Astrocyte (in vitro differentiated cells and primary cell): Measurements from ENCODE around the gene MAPKAP1. TPM values are rescaled to one million over a fixed set of nuclear protein-coding genes. Genes with fewer than 3 reads are reported as not detected.
A peak's percentile ranks its signal among the peaks of the same experiment; 100 is the strongest.

Experiments
- DNase-seq: peaks from one replicate; pipeline ENCODE4 v3.0.0-alpha.2; 2010; ENCODE audit warnings: low read depth
- FAIRE-seq: peaks from 2 replicates; lab custom pipeline; 2011; peaks lifted over from hg19 to GRCh38; lab: Jason Lieb, UNC
- H2AFZ ChIP-seq: 2 replicates; pipeline ENCODE4 v1.6.0; 2012; ENCODE audit warnings: low read depth, low read length, inconsistent platforms
- H3K27ac ChIP-seq: 2 replicates; pipeline ENCODE4 v1.5.1; 2011; ENCODE audit warnings: low read depth, low read length, inconsistent platforms
- H3K27me3 ChIP-seq: 2 replicates; pipeline ENCODE4 v1.6.0; 2011; ENCODE audit warnings: low read length, inconsistent platforms; ENCODE audit not compliant: insufficient read depth
- H3K36me3 ChIP-seq: 2 replicates; pipeline ENCODE4 v1.5.1; 2011; ENCODE audit warnings: low read length, inconsistent platforms; ENCODE audit not compliant: insufficient read depth
- H3K4me1 ChIP-seq: 2 replicates; pipeline ENCODE4 v1.5.1; 2011; ENCODE audit warnings: low read length, inconsistent platforms; ENCODE audit not compliant: insufficient read depth
- H3K4me2 ChIP-seq: 2 replicates; pipeline ENCODE4 v1.6.0; 2012; ENCODE audit warnings: low read length, inconsistent platforms
- H3K4me3 ChIP-seq: 2 replicates; pipeline ENCODE4 v1.5.1; 2011; ENCODE audit warnings: low read depth, mild to moderate bottlenecking, low read length, inconsistent platforms; ENCODE audit not compliant: insufficient read depth
- H3K79me2 ChIP-seq: 2 replicates; pipeline ENCODE4 v1.6.0; 2012; ENCODE audit warnings: mild to moderate bottlenecking, low read length, inconsistent platforms; ENCODE audit not compliant: insufficient read depth
- H3K9ac ChIP-seq: 2 replicates; pipeline ENCODE4 v1.6.0; 2012; ENCODE audit warnings: mild to moderate bottlenecking, low read length, inconsistent platforms
- H3K9me3 ChIP-seq: 2 replicates; pipeline ENCODE4 v1.5.1; 2012; ENCODE audit warnings: low read depth, mild to moderate bottlenecking, low read length, inconsistent platforms; ENCODE audit not compliant: insufficient read depth
- H4K20me1 ChIP-seq: 2 replicates; pipeline ENCODE4 v1.6.0; 2012; ENCODE audit warnings: low read length, inconsistent platforms; ENCODE audit not compliant: insufficient read depth
- H3K27ac Mint-ChIP-seq: one replicate; pipeline ENCODE4 v1.8.0; 2021; ENCODE audit warnings: mild to moderate bottlenecking, mixed read lengths; ENCODE audit not compliant: unreplicated experiment
- H3K27me3 Mint-ChIP-seq: one replicate; pipeline ENCODE4 v1.8.0; 2021; ENCODE audit warnings: low read depth, mixed read lengths; ENCODE audit not compliant: unreplicated experiment
- H3K36me3 Mint-ChIP-seq: one replicate; pipeline ENCODE4 v1.8.0; 2021; ENCODE audit warnings: low read depth, mixed read lengths; ENCODE audit not compliant: unreplicated experiment
- H3K4me1 Mint-ChIP-seq: one replicate; pipeline ENCODE4 v1.8.0; 2021; ENCODE audit warnings: low read depth, mixed read lengths; ENCODE audit not compliant: unreplicated experiment
- H3K4me3 Mint-ChIP-seq: one replicate; pipeline ENCODE4 v1.8.0; 2021; ENCODE audit warnings: mild to moderate bottlenecking, moderate library complexity, mixed read lengths; ENCODE audit not compliant: unreplicated experiment
- H3K9me3 Mint-ChIP-seq: one replicate; pipeline ENCODE4 v1.8.0; 2021; ENCODE audit warnings: mild to moderate bottlenecking, mixed read lengths; ENCODE audit not compliant: unreplicated experiment
- CTCF ChIP-seq: IDR thresholded peaks from 2 replicates; pipeline ENCODE4 v1.5.1; 2011; ENCODE audit warnings: low read depth, mild to moderate bottlenecking, inconsistent platforms, low read length, moderate library complexity; ENCODE audit not compliant: insufficient read depth
- EZH2 ChIP-seq: IDR thresholded peaks from 2 replicates; pipeline ENCODE4 v1.6.1; 2012; ENCODE audit warnings: mild to moderate bottlenecking, low read length, inconsistent platforms; ENCODE audit not compliant: insufficient read depth
- total RNA-seq: library from RNA; stranded (reverse); gene quantifications from 2 replicates; pipeline ENCODE4 v1.2.1, GENCODE V29; 2021

The MAPKAP1 gene
- total RNA-seq, 1 donor from 2014 or later, result 109 TPM

- Histone ChIP-seq H3K4me3 (no peak overlapping the region), H3K27ac (no peak overlapping the region), H3K4me1 (no peaks in the 10 kb centered on the region), H3K79me2 (no peaks in the 10 kb centered on the region), H3K4me2 (no peak overlapping the region), H3K9ac (no peak overlapping the region), H3K27me3 (no peaks in the 10 kb centered on the region), H4K20me1 (no peaks in the 10 kb centered on the region), H3K36me3 (no peaks in the 10 kb centered on the region), H3K9me3 (no peaks in the 10 kb centered on the region), H2AFZ (no peak overlapping the region)
- H3K36me3 Mint-ChIP-seq, result peaks cover 3% of the 10 kb centered on the region
- DNase-seq, result no peak
- H3K4me3 Mint-ChIP-seq, result no peak overlapping the region
- H3K4me1 Mint-ChIP-seq, result no peaks in the 10 kb centered on the region
- no peak overlapping the region for H3K27ac Mint-ChIP-seq
- H3K9me3 Mint-ChIP-seq, result no peaks in the 10 kb centered on the region
- peaks cover 10% of the 10 kb centered on the region for H3K27me3 Mint-ChIP-seq
- TF ChIP-seq EZH2 (no peak), CTCF (no peak)
- FAIRE-seq, result no peak
Observed at GRCh38 chr9:125426926-125427325, 280.1 kb downstream of the MAPKAP1 start.

- DNase-seq, result no peak
- Histone ChIP-seq H3K27ac (no peak overlapping the region), H2AFZ (peak overlapping the region; percentile 71), H3K4me3 (no peak overlapping the region), H3K9me3 (no peaks in the 10 kb centered on the region), H3K79me2 (no peaks in the 10 kb centered on the region), H3K27me3 (no peaks in the 10 kb centered on the region), H3K9ac (no peak overlapping the region), H3K4me1 (no peaks in the 10 kb centered on the region), H3K36me3 (no peaks in the 10 kb centered on the region), H3K4me2 (no peak overlapping the region), H4K20me1 (no peaks in the 10 kb centered on the region)
- TF ChIP-seq CTCF (no peak), EZH2 (no peak)
- Mint-ChIP-seq H3K27ac (no peak overlapping the region), H3K9me3 (no peaks in the 10 kb centered on the region), H3K4me1 (no peaks in the 10 kb centered on the region), H3K27me3 (peaks cover 11% of the 10 kb centered on the region), H3K36me3 (peaks cover 3% of the 10 kb centered on the region), H3K4me3 (no peak overlapping the region)
- no peak for FAIRE-seq
Observed at GRCh38 chr9:125425901-125426515, 281.0 kb downstream of the MAPKAP1 start.

GRCh38 chr9:125425170-125425897 is 281.7 kb downstream of the MAPKAP1 start:
- Histone ChIP-seq H3K36me3 (no peaks in the 10 kb centered on the region), H3K4me2 (no peak overlapping the region), H3K27ac (no peak overlapping the region), H3K79me2 (no peaks in the 10 kb centered on the region), H3K27me3 (no peaks in the 10 kb centered on the region), H3K9ac (no peak overlapping the region), H3K9me3 (no peaks in the 10 kb centered on the region), H4K20me1 (no peaks in the 10 kb centered on the region), H3K4me3 (no peak overlapping the region), H2AFZ (no peak overlapping the region), H3K4me1 (no peaks in the 10 kb centered on the region)
- TF ChIP-seq CTCF (no peak), EZH2 (no peak)
- Mint-ChIP-seq H3K9me3 (no peaks in the 10 kb centered on the region), H3K4me3 (no peak overlapping the region), H3K36me3 (peaks cover 3% of the 10 kb centered on the region), H3K27ac (no peak overlapping the region), H3K4me1 (no peaks in the 10 kb centered on the region), H3K27me3 (peaks cover 8% of the 10 kb centered on the region)
- DNase-seq (no peak), FAIRE-seq (no peak)
